Stimulated activated memory B cell treated with anti-CD40 and anti-IgM and Interleukin-4, amounts not matched to agents 10 μg/mL and 1 μg/mL and 100 μg/mL, for 72 hours (primary cell): ENCODE data around the gene PDCD1LG2.

Source experiments
- ATAC-seq: fragments of 150-1000 bp; cut with Tn5 transposase; 2 replicates; pipeline ENCODE4 v1.10.0; 2021
- H3K27ac Mint-ChIP-seq: one replicate; pipeline ENCODE4 v1.8.0; 2022; ENCODE audit warnings: mild to moderate bottlenecking, mixed read lengths
- H3K27me3 Mint-ChIP-seq: one replicate; pipeline ENCODE4 v1.8.0; 2022; ENCODE audit warnings: mixed read lengths
- H3K36me3 Mint-ChIP-seq: one replicate; pipeline ENCODE4 v1.8.0; 2022; ENCODE audit warnings: mixed read lengths
- H3K4me1 Mint-ChIP-seq: one replicate; pipeline ENCODE4 v1.8.0; 2022; ENCODE audit warnings: mixed read lengths
- H3K4me3 Mint-ChIP-seq: one replicate; pipeline ENCODE4 v1.8.0; 2022; ENCODE audit warnings: mild to moderate bottlenecking, moderate library complexity, mixed read lengths
- H3K9me3 Mint-ChIP-seq: one replicate; pipeline ENCODE4 v1.8.0; 2022; ENCODE audit warnings: mixed read lengths

The PDCD1LG2 gene

DNA sequence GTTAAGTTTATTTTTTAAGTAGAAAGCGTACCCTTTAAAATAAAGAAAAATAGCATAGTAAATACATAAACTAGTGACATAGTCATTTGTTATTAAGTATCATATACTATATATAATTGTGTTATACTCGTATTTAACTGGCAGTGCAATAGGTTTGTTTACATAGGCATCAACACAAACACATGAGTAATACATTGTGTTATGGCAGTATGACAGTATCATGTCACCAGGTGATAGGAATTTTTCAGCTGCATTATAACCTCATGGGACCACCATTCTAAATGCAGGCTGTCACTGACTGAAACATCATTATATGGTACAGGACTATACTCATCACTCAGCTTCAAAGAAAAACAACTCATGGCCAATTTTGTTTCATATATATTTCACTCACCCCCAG, 110.2 kb downstream of the PDCD1LG2 start:
- Mint-ChIP-seq H3K4me1 (peaks cover 27% of the 10 kb centered on the region), H3K4me3 (no peak overlapping the region), H3K27me3 (no peaks in the 10 kb centered on the region), H3K9me3 (no peaks in the 10 kb centered on the region), H3K27ac (no peak overlapping the region), H3K36me3 (no peaks in the 10 kb centered on the region)
- no peak for ATAC-seq
